Cerebellar nuclear complex (tissue), 1 donor: Measurements from ENCODE around the gene CAMTA1.
A peak's percentile ranks its signal among the peaks of the same experiment; 100 is the strongest.

Source experiments
- DNase-seq, 2 experiments: peaks; one replicate each; lab custom pipeline; 2025; lab: John Stamatoyannopoulos, UW

Gene CAMTA1

DNA sequence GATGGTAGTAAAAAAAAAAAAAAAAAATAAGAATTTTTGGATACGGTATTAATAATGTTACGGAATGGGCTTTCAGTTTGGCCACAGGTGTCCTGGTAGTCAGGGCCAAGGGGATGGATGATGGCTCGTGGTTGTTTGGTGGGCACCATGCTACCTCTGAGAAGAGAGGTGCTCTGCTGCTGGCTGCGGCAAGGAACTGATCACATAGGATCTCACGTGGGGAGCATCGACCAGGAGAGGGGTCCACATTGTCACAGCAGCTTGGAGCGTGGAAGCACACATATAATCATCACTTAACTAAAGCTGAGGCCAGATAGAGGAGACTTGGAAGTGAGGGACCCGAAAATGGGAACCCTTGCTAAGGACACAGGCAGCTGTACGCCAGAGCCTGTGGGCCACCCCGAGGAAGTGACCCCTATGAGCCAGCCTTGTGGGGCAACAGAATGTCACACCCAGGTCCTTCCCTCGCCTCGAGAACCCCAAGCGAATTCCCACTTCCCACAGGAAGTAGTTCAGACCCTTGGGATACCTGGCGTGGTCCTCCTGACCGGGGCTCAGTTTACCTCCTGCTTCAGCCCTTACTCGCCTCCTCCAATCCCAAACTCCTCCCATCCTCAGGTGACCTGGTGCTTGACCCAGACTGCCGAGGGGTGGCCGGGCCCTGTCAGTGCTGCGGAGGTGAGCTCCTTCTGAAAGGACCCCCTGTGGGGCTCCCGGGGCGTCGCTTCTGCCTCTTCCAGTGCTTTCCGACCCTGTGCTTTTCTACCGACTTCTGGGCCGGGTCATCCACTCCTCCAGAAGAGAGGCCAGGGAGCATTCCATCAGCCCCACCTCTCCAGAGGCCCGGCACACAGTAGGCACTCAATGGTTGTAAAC, 222.0 kb downstream of the CAMTA1 start:
- no peak for DNase-seq

DNA sequence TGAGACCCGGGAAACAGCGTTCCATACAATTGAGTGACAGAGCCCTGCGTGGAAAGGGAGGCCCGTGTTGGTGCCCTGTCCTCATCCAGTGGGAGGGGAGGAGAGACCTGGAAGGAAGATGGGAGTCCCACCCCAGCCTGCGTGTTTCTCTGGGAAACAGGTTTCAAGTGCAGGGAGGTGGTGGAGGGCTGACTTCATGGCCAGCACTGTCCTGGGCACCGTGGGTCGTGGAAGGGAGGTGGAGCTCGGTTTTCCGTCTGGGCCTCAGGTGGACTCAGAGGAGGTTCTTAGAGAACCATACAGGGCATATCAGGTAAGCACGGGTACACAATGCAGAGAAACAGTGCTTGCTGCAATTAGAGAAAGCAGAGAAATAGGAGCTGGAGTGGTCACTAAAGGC, 222.6 kb downstream of the CAMTA1 start:
- DNase-seq = no peak

DNA sequence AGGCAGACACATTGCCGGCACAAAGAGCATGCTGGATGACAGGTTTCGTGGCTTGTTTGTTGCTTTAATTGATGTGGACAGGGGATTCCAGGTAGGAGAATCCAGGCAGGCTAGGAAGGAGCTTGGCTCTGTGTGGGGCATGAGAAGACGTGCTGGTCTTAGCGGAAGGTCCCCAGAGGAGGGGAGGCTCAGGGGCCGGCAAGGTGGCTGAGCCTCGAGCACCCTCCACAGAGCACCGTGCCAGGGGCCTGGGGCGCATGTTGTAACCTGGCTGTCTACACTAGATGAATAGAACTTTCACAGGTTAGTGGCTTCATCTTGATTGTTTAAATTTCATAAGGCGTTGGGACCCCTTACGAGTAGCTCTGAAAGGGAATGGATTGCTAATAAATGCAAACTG, 223.1 kb downstream of the CAMTA1 start:
- DNase-seq = no peak

DNA sequence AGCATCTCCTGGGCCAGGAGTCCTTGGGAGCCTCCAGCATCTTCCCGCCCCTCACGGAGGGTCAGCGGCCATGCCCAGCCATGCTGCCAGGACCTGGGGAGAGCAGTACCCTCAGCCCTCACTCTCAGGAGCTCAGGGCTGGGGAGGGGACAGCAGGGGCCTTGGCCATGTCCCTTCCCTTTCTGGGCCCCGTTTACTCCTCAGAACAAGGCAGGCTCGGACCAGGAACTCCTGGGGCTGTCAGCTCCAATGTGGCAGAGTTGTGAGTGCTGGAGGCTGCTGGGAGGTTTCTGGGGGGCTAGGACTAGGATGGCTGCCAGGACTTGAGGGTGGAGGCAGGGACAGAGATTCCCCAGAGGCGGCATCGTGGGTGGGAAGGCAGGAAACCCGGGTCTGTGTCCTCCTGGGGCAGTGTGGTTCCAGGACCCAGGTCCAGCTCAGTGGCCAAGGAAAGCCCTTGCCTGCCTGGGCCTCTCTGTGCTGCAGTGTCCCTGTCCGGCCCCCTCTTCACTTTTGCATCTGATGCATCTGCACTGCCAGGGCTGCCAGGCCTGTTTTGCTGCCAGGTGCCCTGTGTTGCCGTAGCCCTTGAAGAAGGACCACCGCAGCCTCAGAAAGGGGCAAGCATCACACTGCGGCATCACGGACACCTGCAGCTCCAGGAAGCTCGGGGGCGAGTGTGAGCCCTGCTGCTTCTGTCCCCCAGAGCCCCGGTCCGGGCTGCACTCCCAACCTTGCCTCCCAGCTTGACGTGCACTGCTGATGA, 223.9 kb downstream of the CAMTA1 start:
- DNase-seq = no peak

DNA sequence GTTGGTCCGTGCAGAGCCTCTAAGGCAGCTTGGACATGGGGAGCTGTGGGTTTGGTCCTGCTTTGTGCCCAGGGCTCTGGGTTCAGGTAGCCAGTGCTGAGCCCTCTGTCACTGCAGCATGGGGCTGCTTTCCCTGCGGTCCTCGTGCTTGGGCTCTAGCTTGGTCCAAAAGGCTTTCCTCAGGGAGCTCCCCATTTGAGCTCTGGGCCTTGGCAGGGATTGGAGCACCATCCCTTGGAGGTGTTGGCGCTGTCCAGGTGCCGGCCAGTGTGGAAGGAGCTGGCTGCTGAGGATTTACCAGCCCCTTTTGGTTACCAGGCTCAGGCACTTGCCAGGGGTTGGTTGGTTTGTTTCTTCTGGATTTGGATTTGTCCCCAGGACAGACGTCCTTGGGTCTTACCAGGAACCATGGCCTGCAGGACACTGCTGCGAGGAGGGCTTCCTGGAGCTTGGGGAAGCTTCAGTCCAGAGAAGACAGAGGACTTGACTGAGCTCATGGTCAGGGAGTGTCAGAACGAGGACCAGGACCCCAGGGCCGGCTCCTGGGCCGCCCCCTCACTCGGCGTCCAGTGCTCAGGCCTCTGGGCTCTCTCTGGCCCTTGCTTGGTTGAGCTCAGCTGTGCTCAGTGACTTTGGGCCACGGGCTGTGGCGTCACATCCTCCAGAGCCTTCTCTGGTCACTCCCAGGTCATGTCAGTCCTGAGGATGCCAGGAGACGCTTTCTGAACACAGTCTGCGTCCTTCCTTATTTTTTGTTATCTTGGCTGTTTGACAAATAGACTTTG, 224.7 kb downstream of the CAMTA1 start:
- no peak for DNase-seq

DNA sequence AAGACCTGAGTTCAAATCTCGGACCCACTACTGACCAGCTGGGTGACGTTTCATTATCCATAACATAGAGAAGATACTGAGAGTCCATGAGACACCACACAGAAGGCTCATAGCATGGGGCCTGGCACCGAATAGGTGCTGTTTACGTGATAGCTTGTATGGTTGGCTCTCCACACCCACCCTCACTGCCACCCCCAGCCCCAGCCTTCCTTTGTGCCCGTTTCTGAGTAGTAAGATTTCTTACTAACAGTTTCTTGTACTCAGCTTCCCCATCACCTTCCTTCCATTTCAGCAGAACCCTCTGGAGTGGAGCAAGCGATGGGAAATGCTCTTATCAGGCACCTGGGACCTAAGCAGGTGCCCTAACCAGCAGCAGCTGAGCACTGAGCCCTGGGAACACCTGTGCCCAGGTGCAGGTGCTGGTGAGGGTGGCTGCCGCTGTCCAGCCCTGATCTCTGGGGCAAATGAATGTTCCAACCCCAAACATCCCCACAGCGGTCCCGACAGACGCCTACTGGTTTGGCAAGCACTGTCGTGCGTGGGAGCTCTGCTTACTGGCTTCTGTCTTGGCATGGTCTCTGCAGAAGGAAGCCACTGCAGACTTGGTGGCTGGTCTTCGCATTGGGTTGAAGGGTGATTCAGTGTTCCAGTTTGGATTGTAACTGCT, 225.4 kb downstream of the CAMTA1 start:
- no peak for DNase-seq

DNA sequence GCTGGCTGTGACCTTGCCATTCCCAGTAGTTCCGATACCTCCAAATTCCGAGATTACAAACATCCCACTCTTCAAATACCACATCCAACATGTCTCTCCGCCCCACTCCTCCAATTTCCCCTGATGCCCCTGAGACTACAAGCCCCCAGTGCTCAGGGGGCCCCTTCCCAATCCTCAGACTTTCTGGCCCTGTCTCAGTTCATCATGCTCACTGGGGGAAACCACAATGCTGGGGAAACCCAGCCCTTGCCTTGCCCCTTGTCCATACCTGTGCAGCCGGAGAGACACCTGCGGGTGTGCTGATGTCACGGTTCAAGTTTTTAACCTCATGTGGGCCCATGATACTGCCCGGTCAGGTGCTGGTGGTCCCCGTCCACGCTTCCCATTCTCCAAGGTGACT, 226.6 kb downstream of the CAMTA1 start:
- no peak for DNase-seq

DNA sequence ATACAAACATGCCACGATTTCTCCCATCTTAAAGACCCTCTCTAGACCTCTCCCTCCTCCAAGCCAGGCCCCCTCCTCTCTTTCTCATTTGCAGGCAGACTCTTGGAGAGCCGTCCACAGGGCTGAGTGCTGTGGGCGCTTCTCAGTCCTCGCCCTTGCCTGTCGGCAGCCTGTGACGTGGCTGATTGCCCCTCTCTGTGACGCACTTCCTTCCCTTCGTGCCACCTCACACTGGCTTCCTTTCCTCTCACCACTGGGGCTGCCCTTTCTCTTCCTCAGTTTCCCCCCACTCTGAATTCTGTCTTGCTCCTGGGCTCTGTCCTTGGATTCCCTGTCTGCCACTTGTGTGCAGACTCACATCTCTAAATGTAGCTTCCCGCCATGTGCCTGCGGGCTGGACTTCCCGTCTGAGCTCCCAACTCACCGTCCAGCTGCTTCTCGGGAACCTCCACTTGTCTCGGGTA, 227.2 kb downstream of the CAMTA1 start:
- DNase-seq = no peak

DNA sequence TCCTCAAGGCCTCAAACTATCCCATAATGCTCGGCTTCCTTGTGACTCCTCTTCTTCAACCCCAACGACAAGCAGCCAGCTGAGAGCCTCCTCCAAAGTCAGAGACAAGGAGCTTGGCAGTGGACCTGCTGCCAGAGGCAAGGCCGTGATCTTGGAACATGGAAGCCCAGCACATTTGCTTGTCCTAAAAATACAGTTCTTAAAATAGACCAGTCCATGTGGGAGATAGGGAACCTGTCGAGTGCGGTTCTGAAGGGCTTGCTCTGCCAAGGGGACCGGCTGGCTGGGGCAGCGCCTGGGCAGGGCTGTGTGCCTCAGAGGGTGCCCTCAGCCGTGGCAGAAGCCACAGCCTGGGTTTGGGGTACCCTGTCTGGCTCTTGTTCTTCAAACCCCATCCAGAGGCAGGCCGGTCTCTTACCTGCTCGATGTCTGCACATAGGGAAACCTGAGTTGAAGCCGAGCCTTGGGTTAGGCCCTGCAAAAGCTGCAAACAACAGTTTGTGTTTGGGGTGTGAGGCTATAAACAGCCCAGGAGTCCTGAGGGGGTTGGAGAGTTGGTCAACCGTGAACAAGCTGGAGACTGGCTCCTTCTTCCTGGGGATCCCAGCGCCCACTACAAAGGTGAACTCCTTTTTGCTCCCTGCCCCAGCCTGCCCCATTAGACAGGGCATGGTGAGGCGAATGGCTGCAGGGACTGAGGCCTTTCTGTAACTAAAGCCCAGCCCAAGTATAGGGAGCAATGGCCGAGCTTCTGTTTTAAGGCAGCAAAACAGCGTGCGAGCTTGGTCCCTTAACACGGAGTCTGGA, 228.8 kb downstream of the CAMTA1 start:
- DNase-seq = peak; percentile 58 to 64

DNA sequence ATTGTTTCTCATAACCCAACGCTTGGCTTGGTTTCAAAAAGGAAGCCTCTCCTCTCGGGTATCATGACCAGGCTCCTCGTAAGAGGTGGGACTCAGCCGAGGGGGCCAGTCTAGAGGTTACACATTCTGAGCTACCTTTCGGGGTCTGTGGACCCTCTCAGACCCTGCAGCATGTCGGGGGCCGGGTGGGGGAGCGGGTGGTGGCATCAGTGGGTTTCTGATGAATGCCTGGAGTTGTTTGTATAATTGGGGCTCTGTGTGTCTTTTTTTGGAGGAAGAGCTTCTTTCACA, 229.3 kb downstream of the CAMTA1 start:
- no peak for DNase-seq

DNA sequence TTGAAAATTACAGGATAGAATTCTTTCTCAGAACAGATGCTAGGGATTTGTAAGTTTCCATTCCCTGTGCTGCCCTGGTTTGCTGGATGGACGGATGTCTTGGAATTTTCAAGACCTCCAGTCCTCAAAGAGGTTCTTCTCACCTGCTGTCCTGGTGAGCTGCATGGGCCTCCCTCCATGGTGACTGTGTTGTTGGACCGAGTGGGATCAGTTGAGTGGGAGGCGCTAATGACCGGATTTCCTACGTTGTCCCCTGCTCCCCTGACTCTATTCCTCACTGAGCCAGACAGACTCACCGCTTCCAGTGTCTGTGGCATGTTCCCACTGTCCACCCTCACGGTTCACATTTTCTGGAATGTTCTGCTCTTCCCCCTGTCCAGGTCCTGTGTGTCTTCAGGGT, 229.8 kb downstream of the CAMTA1 start:
- DNase-seq = no peak

DNA sequence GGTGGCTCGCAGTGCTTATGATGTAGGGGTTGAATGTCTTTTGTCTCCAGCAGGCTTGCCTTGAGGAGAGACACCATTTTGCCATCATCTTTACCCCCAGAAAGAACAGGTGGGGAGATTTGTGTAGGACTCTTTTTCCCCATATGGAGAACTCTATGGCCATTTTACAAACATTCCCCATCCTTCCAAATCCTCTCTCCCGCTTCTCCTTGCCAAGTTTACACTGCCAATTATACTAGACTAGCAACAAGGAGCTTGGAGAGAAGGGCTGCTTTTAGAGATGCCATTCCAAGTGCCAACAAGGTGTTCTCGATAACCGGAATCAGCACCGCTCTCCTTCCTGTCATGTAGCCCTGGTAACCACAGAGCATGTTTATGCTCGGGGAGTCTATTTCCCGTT, 233.1 kb downstream of the CAMTA1 start:
- no peak for DNase-seq

DNA sequence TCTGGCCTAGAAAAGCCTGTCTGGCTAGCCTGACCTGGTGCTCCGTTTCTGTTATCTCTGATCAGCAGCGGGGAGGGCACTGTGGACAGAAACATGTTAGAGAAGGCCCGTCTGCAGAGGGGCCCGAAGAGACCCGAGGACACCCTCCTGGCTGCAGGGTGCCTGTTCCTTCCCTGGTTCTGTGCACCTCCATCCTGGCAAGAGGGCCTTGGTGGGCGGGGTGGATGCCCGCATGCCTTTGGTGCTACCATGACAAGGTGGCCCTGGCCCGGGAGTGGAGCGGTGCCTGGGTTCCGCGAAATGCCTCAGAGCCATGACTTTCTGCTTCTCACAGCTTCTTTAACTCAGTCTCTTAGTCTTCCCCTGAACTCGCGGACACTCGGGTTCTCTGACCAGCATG, 233.6 kb downstream of the CAMTA1 start:
- no peak for DNase-seq

DNA sequence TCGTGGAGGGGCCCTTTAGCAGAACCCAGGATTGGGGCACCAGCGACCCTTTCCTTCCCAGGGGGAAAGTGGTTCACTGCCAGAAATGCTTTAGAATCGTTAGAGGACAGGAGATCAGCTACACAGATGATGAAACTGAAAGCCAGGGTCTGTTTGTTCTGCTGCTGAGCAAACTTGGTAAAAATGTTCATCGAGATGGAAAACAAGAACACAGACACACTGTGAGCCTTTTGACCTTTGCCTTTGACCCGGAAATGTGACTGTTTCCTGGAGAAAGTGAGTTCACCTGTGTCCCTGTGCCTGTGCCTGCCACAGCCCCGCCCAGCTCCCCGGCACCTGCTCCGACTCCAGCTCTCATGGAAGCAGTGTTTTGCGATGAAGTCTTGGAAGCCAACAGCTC, 234.3 kb downstream of the CAMTA1 start:
- no peak for DNase-seq

DNA sequence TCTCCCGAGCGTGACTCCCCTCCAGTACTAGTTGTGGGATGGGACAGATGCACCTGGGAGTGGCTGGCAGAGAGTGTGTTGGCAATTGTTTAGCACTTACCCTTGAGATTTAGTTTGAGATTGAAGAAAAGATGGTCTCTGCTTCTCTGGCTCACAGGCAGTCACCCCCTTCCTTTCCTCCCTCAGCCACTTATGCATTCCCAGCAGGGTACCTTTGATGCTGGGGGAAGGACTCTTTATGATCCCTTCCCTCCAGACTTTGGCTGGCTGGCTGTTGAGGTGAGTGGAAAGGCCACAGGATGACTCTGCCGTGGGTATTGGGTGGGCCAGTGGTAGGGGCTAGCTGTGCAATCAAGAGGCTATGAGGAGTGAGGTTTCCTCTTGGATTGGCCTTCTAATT, 236.8 kb downstream of the CAMTA1 start:
- no peak for DNase-seq

DNA sequence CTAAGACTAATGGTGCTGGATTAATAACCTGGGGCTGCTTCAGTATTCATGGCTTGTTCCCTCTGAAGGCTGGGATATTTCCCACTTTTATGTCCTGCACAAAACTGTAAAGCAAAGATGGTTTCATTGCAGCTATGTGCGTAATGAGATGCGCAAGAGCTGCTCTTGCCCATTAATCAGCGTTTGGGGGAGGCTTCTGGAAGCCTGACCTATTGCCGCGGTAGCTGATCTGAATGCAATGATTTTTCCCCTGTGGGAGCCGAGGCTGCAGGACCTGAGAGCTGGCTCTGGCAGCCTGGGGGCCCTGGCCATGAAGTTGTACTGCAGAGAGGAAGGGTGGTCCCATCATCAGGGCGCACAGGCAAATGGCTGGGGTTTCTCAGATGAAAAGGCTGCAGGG, 239.8 kb downstream of the CAMTA1 start:
- no peak for DNase-seq

DNA sequence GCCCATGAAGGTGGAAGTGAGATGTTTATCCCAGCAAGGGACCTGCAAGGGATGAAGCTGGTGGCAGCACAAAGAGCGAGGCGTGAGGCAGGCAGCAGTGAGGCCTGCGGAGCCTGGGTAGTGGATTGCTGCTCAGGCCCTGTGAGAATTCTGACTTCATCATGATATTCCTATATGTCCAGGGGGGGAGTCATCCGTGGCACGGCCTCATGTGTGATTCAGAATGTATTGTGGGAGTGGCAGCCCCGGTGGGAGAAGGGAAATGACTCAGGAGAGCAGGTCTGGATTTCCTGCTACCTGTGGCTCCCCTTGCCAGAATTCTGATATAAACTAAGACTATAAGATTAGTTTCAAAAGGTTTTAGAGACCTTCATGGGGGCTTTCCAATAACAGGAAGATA, 240.9 kb downstream of the CAMTA1 start:
- no peak for DNase-seq

DNA sequence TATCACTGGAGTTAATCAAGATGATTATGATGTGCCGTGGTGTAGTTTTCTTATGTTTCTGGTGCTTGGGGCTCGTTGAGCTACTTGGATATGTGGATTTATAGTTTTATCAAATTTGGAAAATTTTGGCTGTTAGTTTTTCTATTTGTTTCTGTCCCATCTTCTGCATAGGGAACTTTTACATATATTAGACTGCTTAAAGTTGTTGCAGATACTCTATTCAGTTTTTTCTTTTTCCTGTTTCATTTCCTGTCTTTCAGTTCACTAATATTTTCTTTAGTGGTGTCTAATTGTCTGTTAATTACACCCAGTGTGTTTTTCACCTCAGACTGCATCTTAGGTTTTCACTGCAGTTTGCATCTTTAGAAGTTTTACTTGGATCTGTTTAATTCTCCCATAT, 247.7 kb downstream of the CAMTA1 start:
- DNase-seq = no peak

DNA sequence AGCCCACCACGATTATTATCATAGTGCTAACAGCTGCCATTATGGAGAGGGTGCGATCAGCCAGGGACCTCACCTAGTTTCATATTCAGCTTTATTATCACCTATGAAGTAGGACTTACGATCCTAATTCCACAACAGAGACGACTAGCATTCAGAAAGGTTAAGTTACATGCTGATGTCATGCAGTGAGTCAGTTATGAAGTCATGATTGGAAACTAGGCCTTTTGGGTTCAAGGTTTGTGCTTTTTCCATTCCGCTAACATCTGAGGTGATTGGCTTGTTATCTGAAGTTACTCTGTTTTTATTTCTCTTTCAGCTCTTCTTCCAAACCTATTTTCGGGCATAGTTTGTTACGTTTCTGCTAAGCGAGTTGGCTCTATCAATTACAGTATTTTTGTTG, 251.1 kb downstream of the CAMTA1 start:
- no peak for DNase-seq

DNA sequence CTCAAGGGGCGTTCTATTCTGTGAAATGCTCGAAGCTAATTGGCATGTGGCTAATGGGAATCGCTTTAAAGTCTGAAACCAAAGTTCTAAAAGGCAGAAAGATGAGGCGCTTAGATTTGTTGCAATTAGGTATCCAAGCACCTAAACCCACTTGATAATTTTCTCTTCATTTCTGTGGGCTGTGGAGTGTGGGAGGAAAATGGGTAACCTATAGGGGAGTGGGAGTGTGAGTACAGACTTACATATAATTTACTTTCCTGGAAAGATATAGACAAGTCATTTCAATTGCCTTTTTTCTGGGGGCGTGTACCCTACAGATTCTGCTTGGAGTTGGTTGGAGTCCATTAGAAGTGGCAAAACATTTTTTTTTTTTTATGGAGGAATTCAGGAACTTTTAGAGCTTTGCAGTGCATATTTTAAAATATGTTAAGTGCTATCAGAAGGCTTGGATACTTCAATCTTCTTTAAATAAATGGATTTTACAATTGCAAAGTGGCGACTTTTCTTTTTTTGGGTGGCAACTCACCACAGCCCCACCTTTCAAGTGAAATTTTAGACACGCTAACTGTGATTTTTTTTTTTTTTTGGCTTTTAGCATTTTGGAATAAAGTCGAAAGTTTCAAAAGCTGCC, 254.5 kb downstream of the CAMTA1 start:
- no peak for DNase-seq
